K562 (cell line): Measurements from ENCODE around the gene SCAMP3. TPM values are rescaled to one million over a fixed set of nuclear protein-coding genes. Genes with fewer than 3 reads are reported as not detected.

Source experiments
- CBFA2T3 ChIP-seq: fragments of 450-650 bp; IDR thresholded peaks from 2 replicates; pipeline ENCODE4 v1.6.1; 2017
- CSDE1 ChIP-seq, 2 experiments: fragments of 450-650 bp; IDR thresholded peaks; 2 replicates each; pipeline ENCODE4 v1.6.1; 2016; ENCODE audit warnings: mild to moderate bottlenecking in 1 of 2
- E2F6 ChIP-seq, 2 experiments: IDR thresholded peaks; 2 replicates each; pipeline ENCODE4 v1.6.1; 2011; ENCODE audit warnings: borderline replicate concordance in 1 of 2, control low read depth in 1 of 2, low read depth in 1 of 2, low read length in 1 of 2, mild to moderate bottlenecking in 1 of 2, mixed read lengths in 1 of 2, moderate library complexity in 1 of 2; ENCODE audit not compliant: insufficient read depth in 1 of 2, insufficient read length in 1 of 2, poor library complexity in 1 of 2, severe bottlenecking in 1 of 2; ENCODE audit errors: extremely low read depth in 1 of 2
- ELK1 ChIP-seq: sonication (generic); formaldehyde crosslinking; IDR thresholded peaks from 2 replicates; pipeline ENCODE4 v1.8.1; 2022; ENCODE audit warnings: missing genetic modification reagents
- ERF ChIP-seq: fragments of 450-650 bp; formaldehyde crosslinking; IDR thresholded peaks from 2 replicates; pipeline ENCODE4 v1.4.0; 2020; ENCODE audit warnings: mild to moderate bottlenecking, mixed read lengths
- EZH2 ChIP-seq: IDR thresholded peaks from 2 replicates; pipeline ENCODE4 v1.6.1; 2012; ENCODE audit warnings: low read depth, mild to moderate bottlenecking, inconsistent platforms, low read length, borderline replicate concordance
- GTF3C2 ChIP-seq: IDR thresholded peaks from 3 replicates; pipeline ENCODE4 v1.6.1; 2011; ENCODE audit warnings: borderline replicate concordance, mild to moderate bottlenecking, moderate library complexity; ENCODE audit not compliant: insufficient read length; ENCODE audit errors: extremely low read depth
- MITF ChIP-seq: IDR thresholded peaks from 2 replicates; pipeline ENCODE4 v1.6.1; 2014; ENCODE audit warnings: antibody characterized with exemption
- POU5F1 ChIP-seq: fragments of 150-350 bp; IDR thresholded peaks from 2 replicates; pipeline ENCODE4 v1.6.1; 2014; ENCODE audit warnings: borderline replicate concordance, low read length, low read depth, mild to moderate bottlenecking; ENCODE audit not compliant: partially characterized antibody
- SMAD2 ChIP-seq: fragments of 150-350 bp; IDR thresholded peaks from 2 replicates; pipeline ENCODE4 v1.6.1; 2014; ENCODE audit warnings: low read depth, mild to moderate bottlenecking, low read length
- SMAD4 ChIP-seq: fragments of 250-450 bp; sonication (Bioruptor Pico); conservative IDR thresholded peaks from 2 replicates; pipeline ENCODE4 v1.8.0; 2021; ENCODE audit warnings: inconsistent platforms, mild to moderate bottlenecking, moderate library complexity
- SMARCA4 ChIP-seq: fragments of 450-650 bp; IDR thresholded peaks from 2 replicates; pipeline ENCODE4 v1.6.1; 2016
- SMARCC2 ChIP-seq: fragments of 450-650 bp; IDR thresholded peaks from 2 replicates; pipeline ENCODE4 v1.6.1; 2017; ENCODE audit warnings: antibody characterized with exemption, moderate library complexity, mild to moderate bottlenecking, low read depth
- TCF3 ChIP-seq: sonication (generic); formaldehyde crosslinking; IDR thresholded peaks from 2 replicates; pipeline ENCODE4 v1.4.0; 2020; ENCODE audit warnings: mild to moderate bottlenecking, missing genetic modification reagents
- ZNF551 ChIP-seq: fragments of 250-450 bp; sonication (Bioruptor Pico); IDR thresholded peaks from 2 replicates; pipeline ENCODE4 v1.5.0; 2021; ENCODE audit warnings: mild to moderate bottlenecking, moderate library complexity
- ZNF76 ChIP-seq: fragments of 250-450 bp; sonication (Bioruptor Pico); IDR thresholded peaks from 2 replicates; pipeline ENCODE4 v1.4.0; 2020; ENCODE audit warnings: mild to moderate bottlenecking, moderate library complexity, borderline replicate concordance
- polyA plus RNA-seq, 8 experiments: library from polyadenylated mRNA; depleted of rRNA in 4 of 8; stranded (reverse) in 5 of 8; unstranded in 3 of 8; fragments of >200 nt; fragmentation: Nextera tagmentation in 2 of 8; fragmentation: Illumina TruSeq in 1 of 8; extraction: Ambion mirVana in 2 of 8; extraction: Trizol in 1 of 8; gene quantifications; 2 replicates each; pipeline versions ENCODE4 v1.2.1 to v1.2.3, GENCODE V29; 2011 to 2014; ENCODE audit warnings: inconsistent platforms in 1 of 8, missing spikeins in 1 of 8
- total RNA-seq, 7 experiments: library from RNA; depleted of rRNA in 6 of 7; stranded (reverse); fragments of >200 nt in 6 of 7; fragmentation: Illumina TruSeq in 2 of 7; extraction: Trizol in 2 of 7; gene quantifications; 2 replicates each; pipeline versions ENCODE4 v1.2.1 to v1.2.3, GENCODE V29; 2011 to 2021; ENCODE audit warnings: low replicate concordance in 1 of 7
- TF ChIP-seq, protein P1 (sequence below): fragments of 450-650 bp; formaldehyde crosslinking; IDR thresholded peaks from 2 replicates; pipeline ENCODE4 v1.4.0; 2022; ENCODE audit warnings: mild to moderate bottlenecking, moderate library complexity
- TF ChIP-seq, protein P2 (sequence below): sonication (generic); formaldehyde crosslinking; IDR thresholded peaks from 2 replicates; pipeline ENCODE4 v1.8.1; 2023; ENCODE audit warnings: mild to moderate bottlenecking, missing genetic modification reagents, moderate library complexity

SCAMP3 gene
- total and polyA plus RNA-seq, 9 of the 15 experiments (the other 6 are each of a cell fraction or from before 2014, with no cell fraction given): 14.2 to 131 (median 86.1) TPM

DNA sequence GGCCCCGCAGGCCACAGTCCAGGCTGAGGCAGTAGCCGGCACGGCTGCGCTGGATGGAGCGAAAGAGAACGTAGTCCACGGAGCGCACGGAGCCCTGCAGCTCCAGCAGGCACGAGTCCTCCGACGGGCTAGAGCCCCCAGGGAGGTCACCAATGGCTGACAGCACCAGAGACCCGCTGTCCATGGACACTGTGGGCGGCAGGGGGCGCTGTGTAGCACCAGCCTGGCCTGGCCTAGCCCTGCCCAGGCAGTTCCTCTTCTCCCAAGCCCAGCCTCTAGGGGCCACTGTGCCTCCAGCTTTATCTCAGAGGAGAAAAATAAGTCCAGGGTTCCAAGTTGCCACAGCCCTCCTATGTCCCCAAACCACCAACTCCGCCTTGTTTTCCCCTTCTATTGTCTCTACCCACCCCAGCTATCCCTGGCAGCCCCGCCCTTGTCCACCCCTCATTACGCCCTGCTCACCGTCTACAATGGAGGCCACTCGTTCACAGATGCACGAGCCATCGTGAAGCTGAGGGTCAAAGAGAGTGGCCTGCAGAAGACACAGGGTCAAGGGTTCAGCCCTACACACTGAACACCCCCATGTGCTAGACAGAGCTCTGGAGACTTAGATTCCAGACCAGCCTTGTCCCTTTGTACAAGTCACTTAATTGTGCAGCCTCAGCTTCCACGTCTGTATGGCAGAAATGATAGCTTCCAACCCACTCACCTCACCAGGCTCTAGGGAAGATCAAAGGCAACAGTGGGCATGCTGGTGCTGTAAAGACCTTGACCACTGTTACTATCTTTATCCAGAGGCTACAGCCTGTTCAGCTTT lies 11.3 kb downstream of the SCAMP3 start (continued):
- TF ChIP-seq SMAD4 (CRISPR knock-in tag) (no peak), CBFA2T3 (no peak), SMAD2 (no peak), SMARCA4 (0 out of 2 replicates have a peak, but pooled peaks have one; percentile 20), GTF3C2 (no peak), POU5F1 (no peak), ZNF551 (CRISPR knock-in tag) (no peak), ZNF76 (CRISPR knock-in tag) (no peak), E2F6 (IDR thresholded peaks at IDR 0.05; ENCODE audit: borderline replicate concordance in 1 of 2, extremely low read depth in 1 of 2, insufficient read depth in 1 of 2, insufficient read length in 1 of 2, low read depth in 1 of 2, low read length in 1 of 2, poor library complexity in 1 of 2, severe bottlenecking in 1 of 2) (peak in 1 of 2 experiments; percentile 13), EZH2 (no peak), CSDE1 (IDR thresholded peaks at IDR 0.05) (no peak), SMARCC2 (no peak), ERF (CRISPR knock-in tag) (no peak), ELK1 (CRISPR knock-in tag) (no peak), MITF (no peak), TCF3 (CRISPR knock-in tag) (no peak)
- TF ChIP-seq, protein P1, sequence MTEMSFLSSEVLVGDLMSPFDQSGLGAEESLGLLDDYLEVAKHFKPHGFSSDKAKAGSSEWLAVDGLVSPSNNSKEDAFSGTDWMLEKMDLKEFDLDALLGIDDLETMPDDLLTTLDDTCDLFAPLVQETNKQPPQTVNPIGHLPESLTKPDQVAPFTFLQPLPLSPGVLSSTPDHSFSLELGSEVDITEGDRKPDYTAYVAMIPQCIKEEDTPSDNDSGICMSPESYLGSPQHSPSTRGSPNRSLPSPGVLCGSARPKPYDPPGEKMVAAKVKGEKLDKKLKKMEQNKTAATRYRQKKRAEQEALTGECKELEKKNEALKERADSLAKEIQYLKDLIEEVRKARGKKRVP (CRISPR knock-in tag): no peak
- TF ChIP-seq, protein P2, sequence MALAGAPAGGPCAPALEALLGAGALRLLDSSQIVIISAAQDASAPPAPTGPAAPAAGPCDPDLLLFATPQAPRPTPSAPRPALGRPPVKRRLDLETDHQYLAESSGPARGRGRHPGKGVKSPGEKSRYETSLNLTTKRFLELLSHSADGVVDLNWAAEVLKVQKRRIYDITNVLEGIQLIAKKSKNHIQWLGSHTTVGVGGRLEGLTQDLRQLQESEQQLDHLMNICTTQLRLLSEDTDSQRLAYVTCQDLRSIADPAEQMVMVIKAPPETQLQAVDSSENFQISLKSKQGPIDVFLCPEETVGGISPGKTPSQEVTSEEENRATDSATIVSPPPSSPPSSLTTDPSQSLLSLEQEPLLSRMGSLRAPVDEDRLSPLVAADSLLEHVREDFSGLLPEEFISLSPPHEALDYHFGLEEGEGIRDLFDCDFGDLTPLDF (CRISPR knock-in tag): peak; percentile 41; the same call in 1 of the 2 replicates
